Tibial nerve (tissue), 4 donors: Measurements from ENCODE around the gene ZMYND15. TPM values are rescaled to one million over a fixed set of nuclear protein-coding genes. Genes with fewer than 3 reads are reported as not detected.

Source experiments
- DNase-seq, 2 donors: peaks; one replicate each; pipeline ENCODE4 v3.0.0-alpha.2; 2019; ENCODE audit warnings: low spot score in 2 of 2
- H3K27ac ChIP-seq, 4 donors: fragments of 200-600 bp; sonication (generic) in 3 of 4; one replicate each; pipeline ENCODE4 v1.5.1; 2017 to 2019; ENCODE audit warnings: mild to moderate bottlenecking in 1 of 4
- H3K27me3 ChIP-seq, 2 donors: fragments of 200-600 bp; sonication (generic) in 1 of 2; one replicate each; pipeline versions ENCODE4 v1.5.1 to v1.6.0; 2017 to 2019
- H3K36me3 ChIP-seq, 3 donors: fragments of 200-600 bp; sonication (generic); one replicate each; pipeline ENCODE4 v1.5.1; 2018 to 2019
- H3K4me1 ChIP-seq, 4 donors: fragments of 200-600 bp; sonication (generic) in 3 of 4; one replicate each; pipeline ENCODE4 v1.5.1; 2017 to 2019
- H3K4me3 ChIP-seq, 4 donors: fragments of 200-600 bp; sonication (generic) in 3 of 4; one replicate each; pipeline ENCODE4 v1.5.1; 2017 to 2019; ENCODE audit warnings: mild to moderate bottlenecking in 1 of 4, moderate library complexity in 1 of 4
- H3K9me3 ChIP-seq, 4 donors: fragments of 200-600 bp; sonication (generic) in 3 of 4; one replicate each; pipeline ENCODE4 v1.5.1; 2017 to 2019
- EP300 ChIP-seq, 2 donors: sonication (generic); formaldehyde crosslinking; IDR thresholded peaks; one replicate each; pipeline ENCODE4 v1.6.1; 2017; ENCODE audit warnings: antibody characterized with exemption in 2 of 2, mild to moderate bottlenecking in 1 of 2
- POLR2A ChIP-seq, 2 donors: fragments of 450-650 bp; IDR thresholded peaks; one replicate each; pipeline ENCODE4 v1.6.1; 2017; ENCODE audit warnings: antibody characterized with exemption in 2 of 2, mild to moderate bottlenecking in 2 of 2, moderate library complexity in 2 of 2
- WGBS, 2 donors: methylation state at CpG; one replicate each; pipeline ENCODE4 v1.1.5; 2018; 5-methylcytosine and 5-hydroxymethylcytosine counted together
- total RNA-seq, 4 donors: library from RNA; depleted of rRNA; stranded (reverse); fragments of >200 nt; gene quantifications; one replicate each; pipeline ENCODE4 v1.1.0, GENCODE V29; 2016
- TF ChIP-seq, protein P1 (sequence below), 5 experiments: fragments of 200-600 bp in 3 of 5; fragments of 450-650 bp in 2 of 5; sonication (generic) in 3 of 5; IDR thresholded peaks; one replicate each; pipeline ENCODE4 v1.5.1; 2016 to 2019; ENCODE audit warnings: antibody characterized with exemption in 5 of 5, mild to moderate bottlenecking in 3 of 5, moderate library complexity in 2 of 5

ZMYND15 gene
- total RNA-seq, 4 donors from 2014 or later: 0.42 to 0.66 (median 0.59) TPM; not detected in 1

DNA sequence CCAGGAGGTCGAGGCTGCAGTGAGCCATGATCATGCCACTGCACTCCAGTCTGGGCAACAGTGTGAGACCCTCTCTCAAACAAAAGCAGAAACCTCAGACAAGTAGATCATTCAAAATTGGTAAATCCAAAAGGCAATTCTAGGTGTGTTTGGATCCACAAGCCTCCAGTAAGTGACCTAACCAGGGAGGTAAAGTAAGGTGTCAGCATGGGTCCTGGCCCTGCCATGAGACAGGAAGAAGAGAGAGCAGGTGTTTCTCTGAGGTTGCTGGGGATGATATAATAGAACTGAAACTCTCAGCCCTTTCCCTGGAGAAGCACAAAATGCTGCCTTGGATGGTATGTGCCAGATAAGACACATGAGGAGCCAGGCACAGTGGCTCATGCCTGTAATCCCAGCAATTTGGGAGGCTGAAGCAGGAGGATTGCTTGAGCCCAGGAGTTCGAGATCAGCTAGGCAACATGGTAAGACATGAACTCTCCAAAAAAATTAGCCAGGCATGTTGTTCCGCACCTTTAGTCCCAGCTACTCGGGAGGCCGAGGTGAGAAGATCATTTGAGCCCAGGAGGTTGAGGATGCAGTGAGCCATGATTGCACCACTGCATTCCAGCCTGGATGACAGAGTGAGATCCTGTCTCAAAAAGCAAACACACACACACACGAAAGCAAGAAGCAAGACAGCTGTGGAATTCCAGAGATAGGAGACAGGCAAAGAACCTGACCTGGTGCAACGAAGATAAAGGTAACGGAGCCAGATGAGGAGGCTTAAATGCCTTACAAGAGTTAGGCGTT lies 38.5 kb downstream of the ZMYND15 start:
- H3K9me3 ChIP-seq: no peaks in the 10 kb centered on the region
- DNase-seq: no peak
- H3K27me3 ChIP-seq: peaks cover 0 to 38% of the 10 kb centered on the region in 2 donors
- H3K4me1 ChIP-seq: no peaks in the 10 kb centered on the region
- WGBS, 2 donors: 75 to 77% methylated on average over 9 of the region's 9 CpGs
- no peak overlapping the region for H3K4me3 ChIP-seq
- H3K27ac ChIP-seq: no peak overlapping the region
- TF ChIP-seq, protein P1, sequence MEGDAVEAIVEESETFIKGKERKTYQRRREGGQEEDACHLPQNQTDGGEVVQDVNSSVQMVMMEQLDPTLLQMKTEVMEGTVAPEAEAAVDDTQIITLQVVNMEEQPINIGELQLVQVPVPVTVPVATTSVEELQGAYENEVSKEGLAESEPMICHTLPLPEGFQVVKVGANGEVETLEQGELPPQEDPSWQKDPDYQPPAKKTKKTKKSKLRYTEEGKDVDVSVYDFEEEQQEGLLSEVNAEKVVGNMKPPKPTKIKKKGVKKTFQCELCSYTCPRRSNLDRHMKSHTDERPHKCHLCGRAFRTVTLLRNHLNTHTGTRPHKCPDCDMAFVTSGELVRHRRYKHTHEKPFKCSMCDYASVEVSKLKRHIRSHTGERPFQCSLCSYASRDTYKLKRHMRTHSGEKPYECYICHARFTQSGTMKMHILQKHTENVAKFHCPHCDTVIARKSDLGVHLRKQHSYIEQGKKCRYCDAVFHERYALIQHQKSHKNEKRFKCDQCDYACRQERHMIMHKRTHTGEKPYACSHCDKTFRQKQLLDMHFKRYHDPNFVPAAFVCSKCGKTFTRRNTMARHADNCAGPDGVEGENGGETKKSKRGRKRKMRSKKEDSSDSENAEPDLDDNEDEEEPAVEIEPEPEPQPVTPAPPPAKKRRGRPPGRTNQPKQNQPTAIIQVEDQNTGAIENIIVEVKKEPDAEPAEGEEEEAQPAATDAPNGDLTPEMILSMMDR (IDR thresholded peaks at IDR 0.05): no peak
- TF ChIP-seq EP300 (IDR thresholded peaks at IDR 0.05) (no peak), POLR2A (IDR thresholded peaks at IDR 0.05) (no peak)
- H3K36me3 ChIP-seq: no peaks in the 10 kb centered on the region

DNA sequence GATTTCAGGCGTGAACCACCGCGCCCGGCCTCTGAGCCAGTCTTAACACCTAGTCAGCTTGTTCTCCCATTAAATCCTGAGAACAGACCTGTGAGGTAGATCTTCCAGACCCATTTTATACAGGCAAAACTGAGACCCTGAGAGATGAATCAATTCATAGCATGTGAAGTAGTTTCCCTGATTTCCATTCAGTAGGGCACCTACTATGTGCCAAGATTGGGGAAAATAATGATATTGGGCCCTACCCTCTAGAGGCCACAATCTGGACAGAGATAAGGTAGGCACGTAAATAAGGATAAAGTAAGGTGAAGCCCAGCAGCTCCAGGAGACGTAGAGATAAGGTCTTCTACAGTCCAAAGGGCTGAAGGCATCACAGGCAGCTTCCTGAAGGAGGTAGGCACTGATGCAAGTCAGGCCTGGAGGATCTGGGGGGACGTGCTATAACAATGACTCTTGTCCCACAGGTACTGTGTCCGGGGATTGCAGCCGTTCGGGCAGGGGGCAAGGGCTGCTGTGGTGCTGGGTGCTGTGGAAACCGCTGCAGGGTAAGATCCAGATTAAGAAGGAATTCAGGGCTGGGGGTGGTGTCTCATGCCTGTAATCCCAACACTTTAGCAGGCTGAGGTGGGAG lies 40.8 kb downstream of the ZMYND15 start:
- peaks cover 0 to 5% (median under 1%) of the 10 kb centered on the region in 4 donors for H3K4me1 ChIP-seq
- no peak overlapping the region for H3K4me3 ChIP-seq
- peaks cover 0 to 58% of the 10 kb centered on the region in 2 donors for H3K27me3 ChIP-seq
- no peaks in the 10 kb centered on the region for H3K9me3 ChIP-seq
- H3K27ac ChIP-seq: no peak overlapping the region
- no peak for TF ChIP-seq EP300 (IDR thresholded peaks at IDR 0.05)
- no peak for DNase-seq
- H3K36me3 ChIP-seq: no peaks in the 10 kb centered on the region
- 79 to 87% methylated on average over 11 of the region's 11 CpGs for WGBS, 2 donors

DNA sequence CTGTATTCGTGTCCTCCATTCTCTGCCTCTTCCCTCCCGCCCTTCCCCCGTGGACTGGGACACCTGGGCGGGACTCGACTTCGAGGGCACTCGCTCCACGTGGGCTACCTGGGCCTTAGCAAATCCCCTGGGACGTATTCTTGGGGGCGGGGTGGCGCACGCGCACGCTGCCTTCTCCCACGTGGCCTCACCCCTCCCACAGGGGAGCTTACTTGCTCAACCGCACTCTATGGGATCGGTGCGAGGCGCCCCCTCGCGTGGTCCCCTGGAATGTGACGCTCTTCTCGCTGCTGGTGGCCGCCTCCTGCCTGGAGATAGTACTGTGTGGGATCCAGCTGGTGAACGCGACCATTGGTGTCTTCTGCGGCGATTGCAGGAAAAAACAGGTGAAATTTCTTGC lies 43.0 kb downstream of the ZMYND15 start:
- 35 to 39% methylated on average over 27 to 28 of the region's 28 CpGs for WGBS, 2 donors
- Histone ChIP-seq H3K27ac (no peak overlapping the region), H3K27me3 (peaks cover 0 to 63% of the 10 kb centered on the region in 2 donors), H3K4me3 (no peak overlapping the region), H3K36me3 (no peaks in the 10 kb centered on the region), H3K9me3 (no peaks in the 10 kb centered on the region), H3K4me1 (peaks cover 0 to 27% (median 14%) of the 10 kb centered on the region in 4 donors)
- DNase-seq: no peak
- TF ChIP-seq EP300 (IDR thresholded peaks at IDR 0.05): no peak

GRCh38 chr17:4785311-4786105 lies 45.9 kb downstream of the ZMYND15 start:
- no peak for DNase-seq
- no peak overlapping the region for H3K27ac ChIP-seq
- H3K27me3 ChIP-seq: peaks cover 0 to 55% of the 10 kb centered on the region in 2 donors
- H3K4me1 ChIP-seq: peaks cover 0 to 48% (median 25%) of the 10 kb centered on the region in 4 donors
- H3K9me3 ChIP-seq: no peaks in the 10 kb centered on the region
- WGBS, 2 donors: 10 to 17% methylated on average over 43 to 49 of the region's 61 CpGs
- TF ChIP-seq EP300 (IDR thresholded peaks at IDR 0.05) (no peak), POLR2A (IDR thresholded peaks at IDR 0.05) (no peak)
- TF ChIP-seq, protein P1 (IDR thresholded peaks at IDR 0.05): no peak
- no peaks in the 10 kb centered on the region for H3K36me3 ChIP-seq
- peak overlapping the region in 2 of 4 donors; percentile 21 to 35 for H3K4me3 ChIP-seq

DNA sequence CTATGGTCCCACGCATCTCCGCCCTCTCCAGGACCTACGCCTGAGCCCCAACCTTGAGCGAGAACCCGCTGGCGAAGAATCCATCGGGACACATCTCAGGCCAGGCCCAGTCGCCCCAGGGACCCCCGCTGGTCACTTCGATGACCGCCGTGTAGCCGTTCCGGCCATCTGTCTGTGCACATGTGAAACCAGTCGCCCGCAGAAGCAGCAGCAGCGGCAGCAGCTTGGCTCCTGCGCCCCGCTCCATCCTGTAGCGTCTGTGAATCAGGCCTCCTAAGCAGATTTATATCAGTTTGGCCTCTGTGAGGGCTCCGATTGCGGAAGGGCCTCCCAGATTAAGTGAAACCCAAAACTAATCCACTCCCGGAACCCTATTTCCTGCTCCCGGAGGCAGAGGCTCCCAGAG lies 46.5 kb downstream of the ZMYND15 start, which contains the start of gene VMO1:
TSS of gene VMO1 (minus strand) at position 259 of the 406 bp plus-strand sequence. CDS start at position 247, 12 bp downstream.
- Histone ChIP-seq H3K27ac (peak within 1 kb of the TSS in 1 of 4 donors; percentile 43), H3K9me3 (no peaks in the 10 kb centered on the region), H3K4me1 (peaks cover 0 to 48% (median 27%) of the 10 kb centered on the region in 4 donors), H3K4me3 (peak within 1 kb of the TSS in 2 of 4 donors; percentile 21 to 35), H3K27me3 (peaks cover 0 to 49% of the 10 kb centered on the region in 2 donors), H3K36me3 (no peaks in the 10 kb centered on the region)
- TF ChIP-seq POLR2A (IDR thresholded peaks at IDR 0.05): no peak
- TF ChIP-seq, protein P1 (IDR thresholded peaks at IDR 0.05): no peak
- TF ChIP-seq EP300 (IDR thresholded peaks at IDR 0.05): no peak
- WGBS, 2 donors: 4 to 6% methylated on average over 19 to 21 of the region's 24 CpGs
- no peak for DNase-seq
